OCI-LY3 (cell line): ENCODE measurements around the gene CALHM4.

Experiments used
- EZH2phosphoT487 ChIP-seq: fragments of 200-600 bp; shearing (Covaris generic); IDR thresholded peaks from 2 replicates; pipeline ENCODE4 v1.6.1; 2018; ENCODE audit warnings: antibody characterized with exemption, mixed run types, low read depth
- TF ChIP-seq, protein P1 (sequence below): fragments of 200-600, 300-600 bp; sonication (generic); IDR thresholded peaks from 2 replicates; pipeline ENCODE4 v1.5.1; 2014; ENCODE audit warnings: antibody characterized with exemption, low read length, low read depth

DNA sequence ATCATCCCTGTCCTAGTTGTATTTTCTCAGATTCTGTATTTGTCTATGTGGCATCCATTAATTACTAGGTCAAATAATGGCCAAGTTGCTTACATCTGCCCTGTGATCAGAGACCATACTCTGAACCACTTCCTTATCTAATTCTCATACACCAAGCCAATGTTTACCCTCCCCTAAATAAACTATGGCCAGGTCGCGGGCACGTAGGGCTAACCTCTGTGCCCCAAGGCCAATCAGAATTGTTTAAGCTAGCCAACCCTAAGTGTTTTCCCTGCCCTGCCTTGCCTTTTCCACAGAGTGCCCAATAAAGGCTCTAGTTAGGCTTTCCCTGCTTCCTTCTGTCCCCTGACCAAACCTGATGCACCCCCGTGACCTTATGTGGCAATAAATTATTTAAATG, 2.8 kb upstream of the CALHM4 start:
- TF ChIP-seq, protein P1, sequence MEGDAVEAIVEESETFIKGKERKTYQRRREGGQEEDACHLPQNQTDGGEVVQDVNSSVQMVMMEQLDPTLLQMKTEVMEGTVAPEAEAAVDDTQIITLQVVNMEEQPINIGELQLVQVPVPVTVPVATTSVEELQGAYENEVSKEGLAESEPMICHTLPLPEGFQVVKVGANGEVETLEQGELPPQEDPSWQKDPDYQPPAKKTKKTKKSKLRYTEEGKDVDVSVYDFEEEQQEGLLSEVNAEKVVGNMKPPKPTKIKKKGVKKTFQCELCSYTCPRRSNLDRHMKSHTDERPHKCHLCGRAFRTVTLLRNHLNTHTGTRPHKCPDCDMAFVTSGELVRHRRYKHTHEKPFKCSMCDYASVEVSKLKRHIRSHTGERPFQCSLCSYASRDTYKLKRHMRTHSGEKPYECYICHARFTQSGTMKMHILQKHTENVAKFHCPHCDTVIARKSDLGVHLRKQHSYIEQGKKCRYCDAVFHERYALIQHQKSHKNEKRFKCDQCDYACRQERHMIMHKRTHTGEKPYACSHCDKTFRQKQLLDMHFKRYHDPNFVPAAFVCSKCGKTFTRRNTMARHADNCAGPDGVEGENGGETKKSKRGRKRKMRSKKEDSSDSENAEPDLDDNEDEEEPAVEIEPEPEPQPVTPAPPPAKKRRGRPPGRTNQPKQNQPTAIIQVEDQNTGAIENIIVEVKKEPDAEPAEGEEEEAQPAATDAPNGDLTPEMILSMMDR = no peak
- no peak for TF ChIP-seq EZH2phosphoT487
